Ovary (tissue), 9 donors: Measurements from ENCODE around the gene PALLD. TPM values are rescaled to one million over a fixed set of nuclear protein-coding genes. Genes with fewer than 3 reads are reported as not detected.

Source experiments
- DNase-seq, 5 donors: peaks; one replicate each; pipeline ENCODE4 v3.0.0-alpha.2; 2019 to 2020
- H3K27ac ChIP-seq, 2 donors: fragments of 200-600 bp; one replicate each; pipeline versions ENCODE4 v1.5.1 to v1.8.0; 2019 to 2022
- H3K27me3 ChIP-seq: fragments of 200-600 bp; one replicate; pipeline ENCODE4 v1.8.0; 2022
- H3K36me3 ChIP-seq: fragments of 200-600 bp; sonication (generic); one replicate; pipeline ENCODE4 v1.5.1; 2019
- H3K4me1 ChIP-seq: one replicate; pipeline ENCODE4 v1.8.1; 2013; ENCODE audit warnings: mild to moderate bottlenecking, moderate library complexity; ENCODE audit not compliant: insufficient read depth
- H3K4me3 ChIP-seq: fragments of 200-600 bp; sonication (generic); one replicate; pipeline ENCODE4 v1.5.1; 2017
- H3K9me3 ChIP-seq, 2 donors: fragments of 200-600 bp in 1 of 2; sonication (generic) in 1 of 2; one replicate each; pipeline versions ENCODE4 v1.5.1 to v1.8.1; 2013 to 2019; ENCODE audit warnings: mild to moderate bottlenecking in 1 of 2, moderate library complexity in 1 of 2
- EP300 ChIP-seq: sonication (generic); formaldehyde crosslinking; IDR thresholded peaks from one replicate; pipeline ENCODE4 v1.6.1; 2017; ENCODE audit warnings: antibody characterized with exemption
- POLR2A ChIP-seq: fragments of 450-650 bp; IDR thresholded peaks from one replicate; pipeline ENCODE4 v1.6.1; 2017; ENCODE audit warnings: antibody characterized with exemption, mild to moderate bottlenecking, moderate library complexity
- WGBS, 3 donors: extraction: QIAGEN DNeasy Blood & Tissue Kit in 1 of 3; methylation state at CpG; one replicate each; pipeline versions ENCODE4 v1.1.5 to v1.1.7; 2013 to 2017; 5-methylcytosine and 5-hydroxymethylcytosine counted together
- intact Hi-C, 4 donors: fragments of 100-400 bp; cut with DNase I; formaldehyde crosslinking; loops; one replicate each; pipeline versions ENCODE4 v1.11.0 to v1.15.1; 2022 to 2023
- polyA plus RNA-seq, 2 donors: library from polyadenylated mRNA; stranded (reverse); fragments of 200-250 nt in 1 of 2; fragments of 350-450 nt in 1 of 2; fragmentation: Illumina TruSeq in 1 of 2; extraction: RNeasy Lipid Tissue Mini Kit (QIAGEN cat#74804) in 1 of 2; gene quantifications; one replicate each; pipeline ENCODE4 v1.2.3, GENCODE V29; 2013 to 2014
- total RNA-seq, 7 donors: library from RNA; depleted of rRNA in 2 of 7; stranded (reverse); fragments of >200 nt in 2 of 7; fragmentation: NEBNext Ultra II Directional in 3 of 7; extraction: Animal tissue kit (Norgen Biotek cat#: 25700) in 3 of 7; gene quantifications; one replicate each; pipeline versions ENCODE4 v1.1.0 to v1.2.4, GENCODE V29; 2016 to 2023
- TF ChIP-seq, protein P1 (sequence below), 3 donors: fragments of 450-650 bp in 2 of 3; fragments of 200-600 bp in 1 of 3; IDR thresholded peaks; one replicate each; pipeline versions ENCODE4 v1.5.1 to v1.8.0; 2016 to 2022; ENCODE audit warnings: antibody characterized with exemption in 3 of 3, mild to moderate bottlenecking in 1 of 3
- donor health status: DM: no; HTN: no; CAD: no; lungs with moderate emphysema.
- donor health status: DM: no; HTN: no; CAD: no.
- donor health status: Bipolar disorder and iron deficiency.
- donor health status: DM: yes; HTN: yes; CAD: no.
- donor health status: DM: no; HTN: no; CAD: no.
- donor health status: DM: yes; HTN: yes; CAD: no.

The PALLD gene
- total and polyA plus RNA-seq, 9 donors = 96.8 to 605 (median 137) TPM

- no peaks in the 10 kb centered on the region for H3K27me3 ChIP-seq
- H3K9me3 ChIP-seq = no peaks in the 10 kb centered on the region
- no peak for DNase-seq
- TF ChIP-seq EP300 (no peak), POLR2A (no peak)
- TF ChIP-seq, protein P1, sequence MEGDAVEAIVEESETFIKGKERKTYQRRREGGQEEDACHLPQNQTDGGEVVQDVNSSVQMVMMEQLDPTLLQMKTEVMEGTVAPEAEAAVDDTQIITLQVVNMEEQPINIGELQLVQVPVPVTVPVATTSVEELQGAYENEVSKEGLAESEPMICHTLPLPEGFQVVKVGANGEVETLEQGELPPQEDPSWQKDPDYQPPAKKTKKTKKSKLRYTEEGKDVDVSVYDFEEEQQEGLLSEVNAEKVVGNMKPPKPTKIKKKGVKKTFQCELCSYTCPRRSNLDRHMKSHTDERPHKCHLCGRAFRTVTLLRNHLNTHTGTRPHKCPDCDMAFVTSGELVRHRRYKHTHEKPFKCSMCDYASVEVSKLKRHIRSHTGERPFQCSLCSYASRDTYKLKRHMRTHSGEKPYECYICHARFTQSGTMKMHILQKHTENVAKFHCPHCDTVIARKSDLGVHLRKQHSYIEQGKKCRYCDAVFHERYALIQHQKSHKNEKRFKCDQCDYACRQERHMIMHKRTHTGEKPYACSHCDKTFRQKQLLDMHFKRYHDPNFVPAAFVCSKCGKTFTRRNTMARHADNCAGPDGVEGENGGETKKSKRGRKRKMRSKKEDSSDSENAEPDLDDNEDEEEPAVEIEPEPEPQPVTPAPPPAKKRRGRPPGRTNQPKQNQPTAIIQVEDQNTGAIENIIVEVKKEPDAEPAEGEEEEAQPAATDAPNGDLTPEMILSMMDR (IDR thresholded peaks at IDR 0.05) = no peak
- no peak overlapping the region for H3K27ac ChIP-seq
- no peaks in the 10 kb centered on the region for H3K4me1 ChIP-seq
- H3K4me3 ChIP-seq = no peak overlapping the region
- no peaks in the 10 kb centered on the region for H3K36me3 ChIP-seq
- WGBS, 3 donors = 74 to 86% (median 81%) methylated on average over 9 of the region's 9 CpGs
- intact Hi-C loops = no loop called here
Observed at GRCh38 chr4:168487282-168488035, 9.4 kb upstream of the PALLD start.

GRCh38 chr4:168488869-168489274, 8.0 kb upstream of the PALLD start:
- TF ChIP-seq, protein P1 (IDR thresholded peaks at IDR 0.05) = no peak
- TF ChIP-seq EP300 = no peak
- no peak for TF ChIP-seq POLR2A
- no peak overlapping the region for H3K27ac ChIP-seq
- no peaks in the 10 kb centered on the region for H3K27me3 ChIP-seq
- DNase-seq = no peak
- no peaks in the 10 kb centered on the region for H3K36me3 ChIP-seq
- no peaks in the 10 kb centered on the region for H3K4me1 ChIP-seq
- no peaks in the 10 kb centered on the region for H3K9me3 ChIP-seq
- WGBS, 3 donors = 57 to 70% (median 60%) methylated on average over 3 of the region's 3 CpGs
- no peak overlapping the region for H3K4me3 ChIP-seq
- intact Hi-C loops = no loop called here

GRCh38 chr4:168489616-168490015, 7.2 kb upstream of the PALLD start:
- no peaks in the 10 kb centered on the region for H3K9me3 ChIP-seq
- H3K27me3 ChIP-seq = no peaks in the 10 kb centered on the region
- intact Hi-C loops = no loop called here
- WGBS, 3 donors = 98% methylated on average over 1 of the region's 1 CpG
- H3K4me3 ChIP-seq = no peak overlapping the region
- H3K27ac ChIP-seq = no peak overlapping the region
- TF ChIP-seq EP300 (no peak), POLR2A (no peak)
- TF ChIP-seq, protein P1 (IDR thresholded peaks at IDR 0.05) = no peak
- DNase-seq = no peak
- H3K4me1 ChIP-seq = no peaks in the 10 kb centered on the region
- H3K36me3 ChIP-seq = no peaks in the 10 kb centered on the region

GRCh38 chr4:168490711-168491110, 6.1 kb upstream of the PALLD start:
- H3K27me3 ChIP-seq = no peaks in the 10 kb centered on the region
- no peak for TF ChIP-seq EP300
- no peak for TF ChIP-seq POLR2A
- TF ChIP-seq, protein P1 (IDR thresholded peaks at IDR 0.05) = no peak
- H3K4me3 ChIP-seq = no peak overlapping the region
- no peaks in the 10 kb centered on the region for H3K4me1 ChIP-seq
- no peak overlapping the region for H3K27ac ChIP-seq
- H3K36me3 ChIP-seq = no peaks in the 10 kb centered on the region
- WGBS, 3 donors = 85 to 97% (median 91%) methylated on average over 2 of the region's 2 CpGs
- H3K9me3 ChIP-seq = no peaks in the 10 kb centered on the region
- intact Hi-C loops = no loop called here
- DNase-seq = no peak
